Esophagus squamous epithelium (tissue), 5 donors: ENCODE measurements around the gene CFHR5. TPM values are rescaled to one million over a fixed set of nuclear protein-coding genes. Genes with fewer than 3 reads are reported as not detected.

Source experiments
- DNase-seq: peaks from one replicate; lab custom pipeline; 2025; lab: John Stamatoyannopoulos, UW
- H3K27ac ChIP-seq, 4 donors: fragments of 200-600 bp; sonication (generic); one replicate each; pipeline ENCODE4 v1.5.1; 2016 to 2019; ENCODE audit warnings: mild to moderate bottlenecking in 1 of 4
- H3K27me3 ChIP-seq, 4 donors: fragments of 200-600 bp; sonication (generic); 1 replicate in 3 of 4; 2 replicates in 1 of 4; pipeline versions ENCODE4 v1.5.1 to v1.6.0; 2017 to 2021; ENCODE audit warnings: antibody characterized with exemption in 1 of 4
- H3K36me3 ChIP-seq, 3 donors: fragments of 200-600 bp; sonication (generic); one replicate each; pipeline ENCODE4 v1.5.1; 2016 to 2019
- H3K4me1 ChIP-seq, 3 donors: fragments of 200-600 bp; sonication (generic); one replicate each; pipeline ENCODE4 v1.5.1; 2017 to 2019
- H3K4me3 ChIP-seq, 4 donors: fragments of 200-600 bp; sonication (generic); 1 replicate in 3 of 4; 2 replicates in 1 of 4; pipeline ENCODE4 v1.5.1; 2016 to 2019; ENCODE audit warnings: mild to moderate bottlenecking in 2 of 4, moderate library complexity in 1 of 4
- H3K9me3 ChIP-seq, 3 donors: fragments of 200-600 bp; sonication (generic); one replicate each; pipeline ENCODE4 v1.5.1; 2016 to 2019
- POLR2A ChIP-seq, 4 donors: fragments of 450-650 bp; IDR thresholded peaks; one replicate each; pipeline ENCODE4 v1.6.1; 2017; ENCODE audit warnings: antibody characterized with exemption in 4 of 4, mild to moderate bottlenecking in 4 of 4, moderate library complexity in 3 of 4
- WGBS, 2 donors: methylation state at CpG; one replicate each; pipeline ENCODE4 v1.1.5; 2018; 5-methylcytosine and 5-hydroxymethylcytosine counted together
- intact Hi-C: fragments of 100-400 bp; cut with DNase I; formaldehyde crosslinking; loops from one replicate; pipeline ENCODE4 v1.15.0; 2022
- total RNA-seq, 4 donors: library from RNA; depleted of rRNA; stranded (reverse); fragments of >200 nt; gene quantifications; one replicate each; pipeline ENCODE4 v1.1.0, GENCODE V29; 2016
- TF ChIP-seq, protein P1 (sequence below), 6 experiments: fragments of 450-650 bp in 4 of 6; fragments of 200-600 bp in 2 of 6; sonication (generic) in 2 of 6; IDR thresholded peaks; one replicate each; pipeline ENCODE4 v1.5.1; 2016 to 2019; ENCODE audit warnings: antibody characterized with exemption in 6 of 6, mild to moderate bottlenecking in 4 of 6, moderate library complexity in 4 of 6
- donor health status: DM: yes; HTN: yes; CAD: no.

The CFHR5 gene
- total RNA-seq, 4 donors from 2014 or later, result not detected

DNA sequence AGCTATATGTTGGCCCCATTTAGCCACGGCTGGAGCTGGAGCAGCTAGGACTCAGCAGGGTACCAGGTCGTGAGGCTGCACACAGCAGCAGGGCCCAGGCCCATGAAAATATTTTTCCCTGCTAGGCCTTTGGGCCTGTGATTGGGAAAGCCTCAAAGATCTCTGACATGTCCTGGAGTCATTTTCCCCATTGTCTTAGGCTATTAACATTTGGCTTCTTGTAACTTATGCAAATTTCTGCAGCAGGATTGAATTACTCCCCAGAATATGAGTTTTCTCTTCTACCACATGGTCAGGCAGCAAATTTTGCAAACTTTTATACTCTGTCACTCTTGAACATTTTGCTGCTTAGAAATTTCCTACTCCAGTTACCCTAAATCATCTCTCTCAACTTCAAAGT lies 22.6 kb upstream of the CFHR5 start:
- WGBS, 2 donors, result 41 to 47% methylated on average over 2 of the region's 2 CpGs

DNA sequence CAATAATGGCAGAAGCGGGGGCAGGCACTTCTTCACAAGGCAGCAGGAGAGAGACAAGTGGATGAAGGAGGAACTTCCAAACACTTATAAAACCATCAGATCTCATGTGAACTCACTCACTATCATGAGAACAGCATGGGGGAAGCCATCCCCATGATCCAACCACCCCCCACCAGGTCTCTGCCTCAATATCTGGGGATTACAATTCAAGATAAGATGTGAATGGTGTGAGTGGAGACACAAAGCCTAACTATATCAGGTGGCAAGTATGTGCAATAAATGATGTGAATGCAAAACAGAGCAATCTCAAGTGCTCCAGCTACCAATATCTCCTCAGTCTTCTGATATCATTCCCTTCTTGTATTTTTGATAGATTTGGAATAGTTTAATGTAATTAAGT lies 21.4 kb upstream of the CFHR5 start:
- intact Hi-C loops, result no loop called here
- H3K4me1 ChIP-seq, result no peaks in the 10 kb centered on the region
- no peak overlapping the region for H3K27ac ChIP-seq
- no peak for TF ChIP-seq POLR2A (IDR thresholded peaks at IDR 0.05)
- TF ChIP-seq, protein P1, sequence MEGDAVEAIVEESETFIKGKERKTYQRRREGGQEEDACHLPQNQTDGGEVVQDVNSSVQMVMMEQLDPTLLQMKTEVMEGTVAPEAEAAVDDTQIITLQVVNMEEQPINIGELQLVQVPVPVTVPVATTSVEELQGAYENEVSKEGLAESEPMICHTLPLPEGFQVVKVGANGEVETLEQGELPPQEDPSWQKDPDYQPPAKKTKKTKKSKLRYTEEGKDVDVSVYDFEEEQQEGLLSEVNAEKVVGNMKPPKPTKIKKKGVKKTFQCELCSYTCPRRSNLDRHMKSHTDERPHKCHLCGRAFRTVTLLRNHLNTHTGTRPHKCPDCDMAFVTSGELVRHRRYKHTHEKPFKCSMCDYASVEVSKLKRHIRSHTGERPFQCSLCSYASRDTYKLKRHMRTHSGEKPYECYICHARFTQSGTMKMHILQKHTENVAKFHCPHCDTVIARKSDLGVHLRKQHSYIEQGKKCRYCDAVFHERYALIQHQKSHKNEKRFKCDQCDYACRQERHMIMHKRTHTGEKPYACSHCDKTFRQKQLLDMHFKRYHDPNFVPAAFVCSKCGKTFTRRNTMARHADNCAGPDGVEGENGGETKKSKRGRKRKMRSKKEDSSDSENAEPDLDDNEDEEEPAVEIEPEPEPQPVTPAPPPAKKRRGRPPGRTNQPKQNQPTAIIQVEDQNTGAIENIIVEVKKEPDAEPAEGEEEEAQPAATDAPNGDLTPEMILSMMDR (IDR thresholded peaks at IDR 0.05), result no peak
- 90 to 95% methylated on average over 1 of the region's 1 CpG for WGBS, 2 donors
- no peaks in the 10 kb centered on the region for H3K27me3 ChIP-seq
- no peak overlapping the region for H3K4me3 ChIP-seq
- no peaks in the 10 kb centered on the region for H3K36me3 ChIP-seq
- no peak for DNase-seq
- H3K9me3 ChIP-seq, result no peaks in the 10 kb centered on the region

More for the DNA sequence above, 22.6 kb upstream of the CFHR5 start:
- no peaks in the 10 kb centered on the region for H3K9me3 ChIP-seq
- H3K4me3 ChIP-seq, result no peak overlapping the region
- H3K27ac ChIP-seq, result no peak overlapping the region
- intact Hi-C loops, result no loop called here
- no peaks in the 10 kb centered on the region for H3K4me1 ChIP-seq
- no peaks in the 10 kb centered on the region for H3K27me3 ChIP-seq
- TF ChIP-seq, protein P1 (IDR thresholded peaks at IDR 0.05), result no peak
- TF ChIP-seq POLR2A (IDR thresholded peaks at IDR 0.05), result no peak
- H3K36me3 ChIP-seq, result no peaks in the 10 kb centered on the region
- no peak for DNase-seq

GRCh38 chr1:196960854-196961253 lies 16.5 kb upstream of the CFHR5 start:
- H3K36me3 ChIP-seq, result no peaks in the 10 kb centered on the region
- TF ChIP-seq POLR2A (IDR thresholded peaks at IDR 0.05), result no peak
- TF ChIP-seq, protein P1 (IDR thresholded peaks at IDR 0.05), result no peak
- no peaks in the 10 kb centered on the region for H3K4me1 ChIP-seq
- WGBS, 2 donors, result 59 to 61% methylated on average over 3 of the region's 3 CpGs
- intact Hi-C loops, result no loop called here
- DNase-seq, result no peak
- no peaks in the 10 kb centered on the region for H3K27me3 ChIP-seq
- H3K4me3 ChIP-seq, result no peak overlapping the region
- H3K27ac ChIP-seq, result no peak overlapping the region
- H3K9me3 ChIP-seq, result no peaks in the 10 kb centered on the region

GRCh38 chr1:196970182-196970581 lies 7.2 kb upstream of the CFHR5 start:
- no peak overlapping the region for H3K4me3 ChIP-seq
- DNase-seq, result no peak
- intact Hi-C loops, result no loop called here
- H3K27ac ChIP-seq, result no peak overlapping the region
- H3K9me3 ChIP-seq, result no peaks in the 10 kb centered on the region
- H3K27me3 ChIP-seq, result no peaks in the 10 kb centered on the region
- 68 to 76% methylated on average over 1 of the region's 1 CpG for WGBS, 2 donors
- TF ChIP-seq, protein P1 (IDR thresholded peaks at IDR 0.05), result no peak
- H3K36me3 ChIP-seq, result no peaks in the 10 kb centered on the region
- H3K4me1 ChIP-seq, result no peaks in the 10 kb centered on the region

DNA sequence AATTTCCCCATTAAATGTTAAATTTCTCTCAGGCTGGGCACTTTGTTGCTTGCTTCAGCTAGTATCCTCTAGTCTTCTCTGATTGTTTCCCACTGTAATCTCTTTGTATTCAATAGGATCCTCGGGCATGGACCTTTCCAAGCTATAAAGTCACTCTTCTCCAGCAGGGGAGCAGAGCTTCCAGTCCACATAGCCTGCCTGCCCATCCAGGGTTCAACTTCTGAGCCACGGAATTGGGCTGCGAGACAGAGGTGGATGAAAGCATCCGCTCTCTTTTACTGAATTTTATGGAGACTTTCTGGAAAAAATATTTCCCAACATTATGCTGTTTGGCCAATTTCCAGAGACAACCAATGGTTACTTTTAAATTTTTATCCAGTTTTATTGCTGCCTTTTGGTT lies 1.1 kb upstream of the CFHR5 start:
- H3K9me3 ChIP-seq, result no peaks in the 10 kb centered on the region
- no peak for DNase-seq
- no peaks in the 10 kb centered on the region for H3K36me3 ChIP-seq
- H3K4me1 ChIP-seq, result no peaks in the 10 kb centered on the region
- intact Hi-C loops, result no loop called here
- TF ChIP-seq POLR2A (IDR thresholded peaks at IDR 0.05), result no peak
- TF ChIP-seq, protein P1 (IDR thresholded peaks at IDR 0.05), result no peak
- no peak overlapping the region for H3K4me3 ChIP-seq
- no peaks in the 10 kb centered on the region for H3K27me3 ChIP-seq
- no peak overlapping the region for H3K27ac ChIP-seq
- 81 to 83% methylated on average over 4 of the region's 4 CpGs for WGBS, 2 donors
